IMR-90 (cell line): ENCODE measurements around the gene TCFL5. TPM values are rescaled to one million over a fixed set of nuclear protein-coding genes. Genes with fewer than 3 reads are reported as not detected.

Experiments used
- ATAC-seq: fragments of 200-7000 bp; cut with Tn5 transposase; 2 replicates; pipeline ENCODE4 v1.9.1; 2020; ENCODE audit warnings: low read depth, mild to moderate bottlenecking, moderate library complexity
- BruUV-seq: library from RNA; stranded (reverse); fragments of 400-500 nt; replicated peaks from 2 replicates; lab custom pipeline; 2021; lab: Mats Ljungman, UMichigan
- CTCF ChIA-PET: fragments of 300-600 bp; formaldehyde crosslinking; extraction: SDS; loops from one replicate; lab custom pipeline; 2021; ENCODE audit warnings: antibody characterized with exemption; lab: Yijun Ruan, JAX
- POLR2A ChIA-PET: fragments of 300-600 bp; sonication (Branson Sonifier 250); formaldehyde crosslinking; loops from one replicate; lab custom pipeline; 2022; ENCODE audit warnings: antibody characterized with exemption; ENCODE audit not compliant: unreplicated experiment; lab: Charles Lee
- DNase-seq: peaks from one replicate; pipeline ENCODE4 v3.0.0; 2013
- H2AFZ ChIP-seq: replicated peaks from 2 replicates; pipeline ENCODE3; 2013; ENCODE audit warnings: low read length, mild to moderate bottlenecking; ENCODE audit not compliant: poor library complexity
- H2AK5ac ChIP-seq: 2 replicates; pipeline ENCODE4 v1.6.1; 2013; ENCODE audit warnings: low read depth, low read length, inconsistent platforms
- H2AK9ac ChIP-seq: replicated peaks from 2 replicates; pipeline ENCODE3; 2013; ENCODE audit warnings: mild to moderate bottlenecking, low read depth, low read length, moderate library complexity; ENCODE audit not compliant: poor library complexity
- H2BK120ac ChIP-seq: 2 replicates; pipeline ENCODE4 v1.6.1; 2013; ENCODE audit warnings: low read depth, low read length, inconsistent platforms
- H2BK15ac ChIP-seq: 3 replicates; pipeline ENCODE4 v1.6.1; 2013; ENCODE audit warnings: low read depth, low read length, inconsistent platforms
- H2BK20ac ChIP-seq: 2 replicates; pipeline ENCODE4 v1.6.1; 2013; ENCODE audit warnings: low read depth, mild to moderate bottlenecking, inconsistent platforms, low read length, moderate library complexity
- H2BK5ac ChIP-seq: 2 replicates; pipeline ENCODE4 v1.6.1; 2013; ENCODE audit warnings: mild to moderate bottlenecking, low read depth, low read length, inconsistent platforms; ENCODE audit not compliant: poor library complexity, severe bottlenecking
- H3K14ac ChIP-seq: replicated peaks from 2 replicates; pipeline ENCODE4 v1.6.1; 2013; ENCODE audit warnings: low read depth, low read length, inconsistent platforms
- H3K18ac ChIP-seq: 2 replicates; pipeline ENCODE4 v1.6.1; 2013; ENCODE audit warnings: low read depth, low read length, control low read depth
- H3K23ac ChIP-seq: 2 replicates; pipeline ENCODE4 v1.6.1; 2013; ENCODE audit warnings: low read depth, low read length, inconsistent platforms
- H3K27ac ChIP-seq: 2 replicates; pipeline ENCODE4 v1.5.1; 2013; ENCODE audit warnings: mild to moderate bottlenecking, control low read depth, low read length; ENCODE audit not compliant: insufficient read depth
- H3K27me3 ChIP-seq: 2 replicates; pipeline ENCODE4 v1.6.1; 2013; ENCODE audit warnings: low read length; ENCODE audit not compliant: control insufficient read depth, insufficient read depth
- H3K36me3 ChIP-seq: 2 replicates; pipeline ENCODE4 v1.6.1; 2013; ENCODE audit warnings: low read length, mixed read lengths; ENCODE audit not compliant: control insufficient read depth, insufficient read depth
- H3K4ac ChIP-seq: 2 replicates; pipeline ENCODE4 v1.6.1; 2013; ENCODE audit warnings: low read depth, low read length, inconsistent platforms
- H3K4me1 ChIP-seq: 2 replicates; pipeline ENCODE4 v1.6.1; 2013; ENCODE audit warnings: low read length, mixed read lengths; ENCODE audit not compliant: control insufficient read depth, insufficient read depth
- H3K4me2 ChIP-seq: 2 replicates; pipeline ENCODE4 v1.6.1; 2013; ENCODE audit warnings: low read depth, mild to moderate bottlenecking, control low read depth, low read length, moderate library complexity
- H3K4me3 ChIP-seq: 2 replicates; pipeline ENCODE4 v1.5.1; 2013; ENCODE audit warnings: low read depth, mild to moderate bottlenecking, control low read depth, low read length, moderate library complexity; ENCODE audit not compliant: insufficient read depth
- H3K56ac ChIP-seq: 2 replicates; pipeline ENCODE4 v1.6.1; 2013; ENCODE audit warnings: low read length, inconsistent platforms; ENCODE audit not compliant: insufficient read depth; ENCODE audit errors: extremely low read depth
- H3K79me1 ChIP-seq, 2 experiments: 2 replicates each; pipeline ENCODE4 v1.6.1; 2013; ENCODE audit warnings: low read length in 2 of 2, inconsistent platforms in 1 of 2, low read depth in 1 of 2
- H3K9ac ChIP-seq: 2 replicates; pipeline ENCODE4 v1.6.1; 2013; ENCODE audit warnings: low read depth, low read length, control low read depth
- H3K9me1 ChIP-seq: 2 replicates; pipeline ENCODE4 v1.6.1; 2013; ENCODE audit warnings: low read length, inconsistent platforms; ENCODE audit not compliant: insufficient read depth
- H3K9me3 ChIP-seq: 2 replicates; pipeline ENCODE4 v1.6.1; 2013; ENCODE audit warnings: low read length; ENCODE audit not compliant: control insufficient read depth, insufficient read depth
- H4K20me1 ChIP-seq: 2 replicates; pipeline ENCODE4 v1.6.1; 2013; ENCODE audit warnings: low read length, inconsistent platforms; ENCODE audit not compliant: insufficient read depth
- H4K5ac ChIP-seq: 2 replicates; pipeline ENCODE4 v1.6.1; 2013; ENCODE audit warnings: mild to moderate bottlenecking, low read depth, low read length, control low read depth
- H4K8ac ChIP-seq, 2 experiments: 2 replicates each; pipeline ENCODE4 v1.6.1; 2013; ENCODE audit warnings: low read depth in 2 of 2, low read length in 2 of 2, control low read depth in 1 of 2, inconsistent platforms in 1 of 2
- H4K91ac ChIP-seq: 2 replicates; pipeline ENCODE4 v1.6.1; 2013; ENCODE audit warnings: low read depth, low read length, inconsistent platforms; ENCODE audit not compliant: insufficient read depth
- BHLHE40 ChIP-seq: fragments of 150-350 bp; IDR thresholded peaks from 2 replicates; pipeline ENCODE4 v1.6.1; 2016; ENCODE audit warnings: mild to moderate bottlenecking, low read depth, low read length
- CEBPB ChIP-seq: IDR thresholded peaks from 2 replicates; pipeline ENCODE4 v1.6.1; 2012; ENCODE audit warnings: low read depth, low read length, improper control_type of control experiment
- CHD1 ChIP-seq: IDR thresholded peaks from 2 replicates; pipeline ENCODE4 v1.6.1; 2012; ENCODE audit warnings: low read depth, low read length, improper control_type of control experiment
- FOS ChIP-seq: fragments of 150-350 bp; IDR thresholded peaks from 2 replicates; pipeline ENCODE4 v1.6.1; 2016; ENCODE audit warnings: low read depth, low read length
- MAFK ChIP-seq: IDR thresholded peaks from 2 replicates; pipeline ENCODE4 v1.6.1; 2012; ENCODE audit warnings: low read depth, low read length, improper control_type of control experiment
- MAZ ChIP-seq: IDR thresholded peaks from 2 replicates; pipeline ENCODE4 v1.6.1; 2012; ENCODE audit warnings: low read depth, mild to moderate bottlenecking, low read length, improper control_type of control experiment, moderate library complexity, borderline replicate concordance
- MXI1 ChIP-seq: IDR thresholded peaks from 2 replicates; pipeline ENCODE4 v1.6.1; 2012; ENCODE audit warnings: low read depth, mild to moderate bottlenecking, low read length, moderate library complexity, borderline replicate concordance
- POLR2A ChIP-seq: IDR thresholded peaks from 2 replicates; pipeline ENCODE4 v1.6.1; 2012; ENCODE audit warnings: mild to moderate bottlenecking, low read depth, low read length
- RCOR1 ChIP-seq: IDR thresholded peaks from 2 replicates; pipeline ENCODE4 v1.6.1; 2012; ENCODE audit warnings: mild to moderate bottlenecking, low read length, improper control_type of control experiment; ENCODE audit not compliant: insufficient replicate concordance
- WGBS, 2 experiments: methylation state at CpG; one replicate each; pipeline versions ENCODE4 v1.1.5 to v1.1.7; 2013; ENCODE audit warnings: missing lambda C conversion rate in 2 of 2; ENCODE audit not compliant: insufficient read length in 1 of 2; ENCODE audit errors: extremely low coverage in 2 of 2; 5-methylcytosine and 5-hydroxymethylcytosine counted together
- dilution Hi-C: fragments of 300-500 bp; cut with HindIII; formaldehyde crosslinking; loops from one replicate; pipeline ENCODE4 v1.14.3; 2018; ENCODE audit warnings: low sequenced_read_pairs; ENCODE audit not compliant: unreplicated experiment
- in situ Hi-C: fragments of 300-500 bp; cut with MboI; formaldehyde crosslinking; loops from 3 replicates; pipeline ENCODE4 v1.14.3; 2019; ENCODE audit warnings: low sequenced_read_pairs, inconsistent platforms, mixed read lengths
- intact Hi-C: fragments of 100-400 bp; cut with micrococcal nuclease; formaldehyde crosslinking; loops from 2 replicates; pipeline ENCODE4 v1.10.0; 2022
- polyA plus RNA-seq, 3 experiments: library from polyadenylated mRNA; depleted of rRNA; stranded (reverse); fragments of >200 nt; gene quantifications; 2 replicates each; pipeline ENCODE4 v1.2.3, GENCODE V29; 2012; ENCODE audit warnings: low replicate concordance in 1 of 3
- total RNA-seq: library from RNA; depleted of rRNA; stranded (reverse); fragments of >200 nt; gene quantifications from 2 replicates; pipeline ENCODE4 v1.2.3, GENCODE V29; 2012
- TF ChIP-seq, protein P1 (sequence below): conservative IDR thresholded peaks from 2 replicates; pipeline ENCODE4 v1.5.1; 2012; ENCODE audit warnings: mild to moderate bottlenecking, low read depth, low read length, improper control_type of control experiment
- TF ChIP-seq, protein P2 (sequence below): fragments of 150-350 bp; IDR thresholded peaks from 2 replicates; pipeline ENCODE4 v1.6.1; 2017; ENCODE audit warnings: mild to moderate bottlenecking, antibody characterized with exemption, low read length, low read depth

The TCFL5 gene
- total and polyA plus RNA-seq, 2 of the 4 experiments (the other 2 are of a cell fraction), result 6.0 to 8.2 TPM

DNA sequence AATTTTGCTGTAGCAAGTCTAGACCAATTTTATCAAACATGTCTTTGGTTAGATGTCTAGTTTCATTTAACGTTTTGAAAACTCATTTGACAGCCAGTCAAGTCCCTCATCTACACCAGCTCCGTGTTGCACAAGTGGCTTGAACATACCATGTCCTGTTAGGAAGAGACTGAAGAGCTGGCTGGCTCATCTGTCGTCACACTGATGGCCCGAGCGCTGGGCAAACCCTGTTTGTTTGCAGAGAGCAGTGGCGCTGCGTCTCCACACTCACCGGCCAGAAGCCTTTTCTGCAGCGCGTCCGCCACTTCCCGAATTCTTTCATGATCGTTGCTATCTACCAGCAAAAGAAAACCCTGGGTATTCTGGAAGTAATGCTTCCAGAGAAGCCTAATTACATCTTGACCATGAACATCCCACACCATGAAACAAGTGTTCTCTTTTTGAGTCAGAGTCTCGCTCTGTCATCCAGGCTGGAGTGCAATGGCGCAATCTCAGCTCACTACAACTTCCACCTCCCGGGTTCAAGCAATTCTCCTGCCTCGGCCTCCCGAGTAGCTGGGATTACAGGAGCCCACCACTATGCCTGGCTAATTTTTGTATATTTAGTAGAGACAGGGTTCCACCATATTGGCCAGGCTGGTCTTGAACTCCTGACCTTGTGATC, 10.7 kb upstream of the TCFL5 start:
- H3K4me3 ChIP-seq, result no peak overlapping the region
- ChIA-PET CTCF (interaction anchor here (1.3 kb wide), 1 partner anchor 22 kb away, joined by 3 read pairs; no protein-coding TSS in a partner anchor), POLR2A (no interaction called here)
- no peak overlapping the region for H3K4me2 ChIP-seq
- H3K27ac ChIP-seq, result no peak overlapping the region
- H3K36me3 ChIP-seq, result no peaks in the 10 kb centered on the region
- H3K27me3 ChIP-seq, result 0 out of 2 replicates have a peak, but pooled peaks cover 2% of the 10 kb centered on the region
- intact Hi-C loops (no loop called here), in situ Hi-C loops (loop anchor here (10.0 kb wide), 1 partner anchor 142 kb away; no protein-coding TSS in a partner anchor), dilution Hi-C loops (no loop called here)
- H3K14ac ChIP-seq, result no peak overlapping the region
- no peaks in the 10 kb centered on the region for H3K79me1 ChIP-seq
- no peak overlapping the region for H3K4ac ChIP-seq
- no peak overlapping the region for H4K8ac ChIP-seq
- no peak for ATAC-seq
- H4K91ac ChIP-seq, result no peak overlapping the region
- peak overlapping the region; percentile 14 for H2AFZ ChIP-seq
- H3K18ac ChIP-seq, result no peak overlapping the region
- no peak for DNase-seq
- no peak overlapping the region for H4K5ac ChIP-seq
- no peaks in the 10 kb centered on the region for H3K9me3 ChIP-seq
- no peaks in the 10 kb centered on the region; the same call in 1 of the 2 replicates for H3K9me1 ChIP-seq
- no peaks in the 10 kb centered on the region for H4K20me1 ChIP-seq
- no peak overlapping the region for H2BK5ac ChIP-seq
- no peak for TF ChIP-seq CEBPB
- no peak for TF ChIP-seq RCOR1
- TF ChIP-seq, protein P1, sequence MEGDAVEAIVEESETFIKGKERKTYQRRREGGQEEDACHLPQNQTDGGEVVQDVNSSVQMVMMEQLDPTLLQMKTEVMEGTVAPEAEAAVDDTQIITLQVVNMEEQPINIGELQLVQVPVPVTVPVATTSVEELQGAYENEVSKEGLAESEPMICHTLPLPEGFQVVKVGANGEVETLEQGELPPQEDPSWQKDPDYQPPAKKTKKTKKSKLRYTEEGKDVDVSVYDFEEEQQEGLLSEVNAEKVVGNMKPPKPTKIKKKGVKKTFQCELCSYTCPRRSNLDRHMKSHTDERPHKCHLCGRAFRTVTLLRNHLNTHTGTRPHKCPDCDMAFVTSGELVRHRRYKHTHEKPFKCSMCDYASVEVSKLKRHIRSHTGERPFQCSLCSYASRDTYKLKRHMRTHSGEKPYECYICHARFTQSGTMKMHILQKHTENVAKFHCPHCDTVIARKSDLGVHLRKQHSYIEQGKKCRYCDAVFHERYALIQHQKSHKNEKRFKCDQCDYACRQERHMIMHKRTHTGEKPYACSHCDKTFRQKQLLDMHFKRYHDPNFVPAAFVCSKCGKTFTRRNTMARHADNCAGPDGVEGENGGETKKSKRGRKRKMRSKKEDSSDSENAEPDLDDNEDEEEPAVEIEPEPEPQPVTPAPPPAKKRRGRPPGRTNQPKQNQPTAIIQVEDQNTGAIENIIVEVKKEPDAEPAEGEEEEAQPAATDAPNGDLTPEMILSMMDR, result no peak
- TF ChIP-seq MXI1, result no peak
- no peak for TF ChIP-seq POLR2A
- TF ChIP-seq BHLHE40, result no peak
- no peak for TF ChIP-seq FOS
- TF ChIP-seq MAZ, result no peak
- TF ChIP-seq, protein P2, sequence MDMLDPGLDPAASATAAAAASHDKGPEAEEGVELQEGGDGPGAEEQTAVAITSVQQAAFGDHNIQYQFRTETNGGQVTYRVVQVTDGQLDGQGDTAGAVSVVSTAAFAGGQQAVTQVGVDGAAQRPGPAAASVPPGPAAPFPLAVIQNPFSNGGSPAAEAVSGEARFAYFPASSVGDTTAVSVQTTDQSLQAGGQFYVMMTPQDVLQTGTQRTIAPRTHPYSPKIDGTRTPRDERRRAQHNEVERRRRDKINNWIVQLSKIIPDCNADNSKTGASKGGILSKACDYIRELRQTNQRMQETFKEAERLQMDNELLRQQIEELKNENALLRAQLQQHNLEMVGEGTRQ, result no peak
- no peak for TF ChIP-seq CHD1
- no peak for TF ChIP-seq MAFK
- 60% methylated on average over 1 of the region's 18 CpGs; no CpG with 5 or more reads in 1 of the 2 experiments for WGBS, 2 experiments
- no peak overlapping the region for H2BK15ac ChIP-seq
- H3K9ac ChIP-seq, result no peak overlapping the region
- H3K23ac ChIP-seq, result no peak overlapping the region
- H2AK9ac ChIP-seq, result no peak overlapping the region
- peaks cover 6% of the 10 kb centered on the region; the same call in 1 of the 2 replicates for H3K4me1 ChIP-seq
- H2BK20ac ChIP-seq, result no peak overlapping the region
- H2BK120ac ChIP-seq, result no peak overlapping the region
- no peak overlapping the region for H2AK5ac ChIP-seq
- no peak overlapping the region for H3K56ac ChIP-seq
- no TSS peak for BruUV-seq
